SU-DHL-6 (cell line): Measurements from ENCODE around the gene DNAH9.

Source experiments
- H2AFZ ChIP-seq: fragments of 200-600 bp; sonication (generic); 2 replicates; pipeline ENCODE4 v1.6.1; 2014; ENCODE audit warnings: low read depth, mild to moderate bottlenecking, moderate library complexity, mixed read lengths, antibody characterized with exemption, low read length; ENCODE audit not compliant: severe bottlenecking
- H3F3A ChIP-seq: fragments of 200-600 bp; shearing (Covaris generic); 2 replicates; pipeline ENCODE4 v1.6.0; 2016; ENCODE audit warnings: antibody characterized with exemption, mild to moderate bottlenecking; ENCODE audit not compliant: insufficient read depth
- H3K27ac ChIP-seq: fragments of 200-600 bp; sonication (generic); 2 replicates; pipeline ENCODE4 v1.5.1; 2016; ENCODE audit warnings: low read depth, mild to moderate bottlenecking, low read length, moderate library complexity, mixed read lengths
- H3K27me3 ChIP-seq: fragments of 200-600 bp; sonication (generic), shearing (Covaris generic); 2 replicates; pipeline ENCODE4 v1.6.0; 2014; ENCODE audit warnings: mild to moderate bottlenecking, low read length
- H3K36me3 ChIP-seq: fragments of 200-600 bp; sonication (generic); 2 replicates; pipeline ENCODE4 v1.6.1; 2014; ENCODE audit warnings: mild to moderate bottlenecking, low read length, mixed read lengths
- H3K4me2 ChIP-seq: fragments of 300-600, 200-600 bp; shearing (Covaris generic), sonication (generic); 2 replicates; pipeline ENCODE4 v1.6.0; 2014; ENCODE audit warnings: low read length, low read depth, mild to moderate bottlenecking; ENCODE audit not compliant: poor library complexity, severe bottlenecking
- H3K4me3 ChIP-seq: fragments of 200-600 bp; sonication (generic); 2 replicates; pipeline ENCODE4 v1.5.1; 2014; ENCODE audit warnings: antibody characterized with exemption, low read length, mild to moderate bottlenecking, mixed read lengths; ENCODE audit not compliant: insufficient read depth, poor library complexity, severe bottlenecking
- H3K79me2 ChIP-seq: fragments of 200-600 bp; sonication (generic); 2 replicates; pipeline ENCODE4 v1.6.1; 2014; ENCODE audit warnings: mild to moderate bottlenecking, low read length, moderate library complexity; ENCODE audit not compliant: insufficient read depth
- H3K9ac ChIP-seq: fragments of 200-600 bp; sonication (generic); 2 replicates; pipeline ENCODE4 v1.7.0; 2014; ENCODE audit warnings: mild to moderate bottlenecking, low read length
- H3K9me2 ChIP-seq: fragments of 200-600 bp; sonication (generic); replicated peaks from 2 replicates; pipeline ENCODE4 v1.6.1; 2014; ENCODE audit warnings: low read length; ENCODE audit not compliant: insufficient read depth
- H3K9me3 ChIP-seq: fragments of 200-600 bp; sonication (generic); 2 replicates; pipeline ENCODE4 v1.6.1; 2014; ENCODE audit warnings: low read length, mixed read lengths; ENCODE audit not compliant: insufficient read depth
- H4K20me1 ChIP-seq: fragments of 200-600 bp; sonication (generic); 2 replicates; pipeline ENCODE4 v1.6.1; 2014; ENCODE audit warnings: low read depth, mild to moderate bottlenecking, antibody characterized with exemption, low read length, moderate library complexity, mixed read lengths
- EZH2phosphoT487 ChIP-seq: fragments of 200-600 bp; sonication (generic), shearing (Covaris generic); conservative IDR thresholded peaks from 2 replicates; pipeline ENCODE4 v1.6.1; 2018; ENCODE audit warnings: mild to moderate bottlenecking, antibody characterized with exemption, low read length, moderate library complexity, mixed read lengths
- TF ChIP-seq, protein P1 (sequence below): fragments of 200-600 bp; sonication (generic); IDR thresholded peaks from one replicate; pipeline ENCODE4 v1.5.1; 2017; ENCODE audit warnings: antibody characterized with exemption, mild to moderate bottlenecking, low read length, moderate library complexity; ENCODE audit not compliant: insufficient read depth, poor library complexity, severe bottlenecking

Gene DNAH9

DNA sequence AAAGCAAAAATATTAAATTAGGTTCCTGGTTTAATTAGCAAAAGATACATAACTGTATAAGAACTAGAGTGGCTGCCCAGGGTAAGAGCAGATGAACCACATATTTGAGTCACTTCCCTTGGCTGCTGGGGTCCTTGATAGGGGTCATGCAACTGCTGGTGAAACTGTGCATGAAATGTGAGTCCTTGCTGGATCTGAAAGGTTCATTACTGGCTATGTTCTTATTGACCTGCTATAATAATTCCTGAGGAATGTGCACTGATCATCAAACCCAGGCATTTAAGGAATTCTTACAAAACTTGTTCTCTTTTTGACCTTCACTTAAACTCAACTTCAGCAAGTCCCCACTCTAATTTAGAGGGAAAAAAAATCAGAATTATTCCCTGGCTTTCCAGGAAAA lies 215.6 kb downstream of the DNAH9 start:
- Histone ChIP-seq H3K9ac (no peak overlapping the region), H3K9me2 (no peaks in the 10 kb centered on the region), H3K27ac (no peak overlapping the region), H3K4me2 (no peak overlapping the region), H3K36me3 (no peaks in the 10 kb centered on the region), H3K4me3 (no peak overlapping the region), H3F3A (no peaks in the 10 kb centered on the region), H3K9me3 (no peaks in the 10 kb centered on the region), H3K27me3 (no peaks in the 10 kb centered on the region), H2AFZ (no peak overlapping the region), H3K79me2 (no peaks in the 10 kb centered on the region), H4K20me1 (no peaks in the 10 kb centered on the region)
- no peak for TF ChIP-seq EZH2phosphoT487
- TF ChIP-seq, protein P1, sequence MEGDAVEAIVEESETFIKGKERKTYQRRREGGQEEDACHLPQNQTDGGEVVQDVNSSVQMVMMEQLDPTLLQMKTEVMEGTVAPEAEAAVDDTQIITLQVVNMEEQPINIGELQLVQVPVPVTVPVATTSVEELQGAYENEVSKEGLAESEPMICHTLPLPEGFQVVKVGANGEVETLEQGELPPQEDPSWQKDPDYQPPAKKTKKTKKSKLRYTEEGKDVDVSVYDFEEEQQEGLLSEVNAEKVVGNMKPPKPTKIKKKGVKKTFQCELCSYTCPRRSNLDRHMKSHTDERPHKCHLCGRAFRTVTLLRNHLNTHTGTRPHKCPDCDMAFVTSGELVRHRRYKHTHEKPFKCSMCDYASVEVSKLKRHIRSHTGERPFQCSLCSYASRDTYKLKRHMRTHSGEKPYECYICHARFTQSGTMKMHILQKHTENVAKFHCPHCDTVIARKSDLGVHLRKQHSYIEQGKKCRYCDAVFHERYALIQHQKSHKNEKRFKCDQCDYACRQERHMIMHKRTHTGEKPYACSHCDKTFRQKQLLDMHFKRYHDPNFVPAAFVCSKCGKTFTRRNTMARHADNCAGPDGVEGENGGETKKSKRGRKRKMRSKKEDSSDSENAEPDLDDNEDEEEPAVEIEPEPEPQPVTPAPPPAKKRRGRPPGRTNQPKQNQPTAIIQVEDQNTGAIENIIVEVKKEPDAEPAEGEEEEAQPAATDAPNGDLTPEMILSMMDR, result no peak

DNA sequence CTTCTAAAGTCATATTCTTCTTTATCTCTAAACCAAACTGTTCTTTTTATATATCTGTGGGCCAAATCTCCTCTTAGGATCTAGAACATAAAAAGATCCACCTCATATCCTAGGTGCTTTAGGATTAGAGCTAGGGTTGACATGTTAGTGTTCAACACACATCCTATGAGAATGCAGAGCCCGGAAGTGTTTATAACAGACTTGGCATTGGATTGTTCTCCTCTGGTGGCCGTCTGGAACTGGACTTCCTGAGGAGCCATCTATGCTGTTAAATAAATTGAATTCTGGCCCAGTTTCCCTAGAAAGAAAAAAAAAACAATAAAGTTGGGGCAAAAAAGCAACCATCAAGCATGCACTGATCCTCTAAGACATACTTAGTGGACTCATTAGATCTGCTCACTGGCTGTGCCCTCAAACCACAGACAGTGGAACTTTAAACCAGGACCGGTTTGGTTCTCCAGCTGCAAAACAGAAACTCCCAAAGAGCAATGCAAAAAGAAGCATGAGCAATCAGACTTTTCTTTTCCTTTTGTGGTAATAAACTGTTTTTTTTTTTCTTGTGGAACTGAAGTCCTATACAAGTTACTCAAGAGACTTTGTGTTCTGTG lies 216.5 kb downstream of the DNAH9 start:
- H3K4me3 ChIP-seq, result no peak overlapping the region
- H3K27ac ChIP-seq, result no peak overlapping the region
- no peaks in the 10 kb centered on the region for H3K79me2 ChIP-seq
- H3K27me3 ChIP-seq, result no peaks in the 10 kb centered on the region
- H3F3A ChIP-seq, result no peaks in the 10 kb centered on the region
- no peak overlapping the region for H3K4me2 ChIP-seq
- no peaks in the 10 kb centered on the region for H4K20me1 ChIP-seq
- H3K36me3 ChIP-seq, result no peaks in the 10 kb centered on the region
- no peaks in the 10 kb centered on the region for H3K9me3 ChIP-seq
- H2AFZ ChIP-seq, result no peak overlapping the region
- TF ChIP-seq EZH2phosphoT487, result no peak
- TF ChIP-seq, protein P1, result no peak
- no peaks in the 10 kb centered on the region for H3K9me2 ChIP-seq
- no peak overlapping the region for H3K9ac ChIP-seq

DNA sequence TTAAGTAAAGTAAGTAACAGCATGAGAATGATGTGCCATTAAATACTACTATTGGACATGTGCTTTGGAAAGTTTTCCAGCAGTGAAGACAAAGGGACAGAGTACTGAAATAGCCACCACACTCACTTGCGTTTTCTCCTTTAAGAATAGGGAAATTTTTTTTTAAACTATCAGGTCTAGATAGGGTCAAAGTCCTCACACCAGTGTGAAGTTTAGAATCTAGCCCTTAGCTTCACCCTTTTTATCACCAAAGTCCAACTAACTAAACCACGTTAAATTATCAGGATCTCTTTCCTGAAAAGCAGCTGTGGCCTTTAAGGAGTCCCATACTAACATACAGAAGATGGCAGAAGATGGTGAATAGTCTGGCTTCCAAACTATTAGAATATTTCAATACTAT lies 218.1 kb downstream of the DNAH9 start:
- H3K79me2 ChIP-seq, result no peaks in the 10 kb centered on the region
- H3F3A ChIP-seq, result no peaks in the 10 kb centered on the region
- no peak overlapping the region for H3K4me3 ChIP-seq
- no peak overlapping the region for H3K27ac ChIP-seq
- no peaks in the 10 kb centered on the region for H3K9me3 ChIP-seq
- no peaks in the 10 kb centered on the region for H3K9me2 ChIP-seq
- no peak overlapping the region for H3K4me2 ChIP-seq
- TF ChIP-seq, protein P1, result no peak
- TF ChIP-seq EZH2phosphoT487, result no peak
- H4K20me1 ChIP-seq, result no peaks in the 10 kb centered on the region
- H3K9ac ChIP-seq, result no peak overlapping the region
- H2AFZ ChIP-seq, result no peak overlapping the region
- H3K27me3 ChIP-seq, result no peaks in the 10 kb centered on the region
- H3K36me3 ChIP-seq, result no peaks in the 10 kb centered on the region
